PC-3 (cell line): Measurements from ENCODE around the gene BEND5. TPM values are rescaled to one million over a fixed set of nuclear protein-coding genes. Genes with fewer than 3 reads are reported as not detected.

Experiments used
- ATAC-seq: fragments of 200-7000 bp; cut with Tn5 transposase; 2 replicates; pipeline ENCODE4 v1.9.1; 2020; ENCODE audit warnings: mild to moderate bottlenecking, moderate library complexity
- BruUV-seq: library from RNA; stranded (reverse); fragments of 400-500 nt; replicated peaks from 2 replicates; lab custom pipeline; 2021; lab: Mats Ljungman, UMichigan
- CTCF ChIA-PET: fragments of 300-600 bp; sonication (Branson Sonifier 250); formaldehyde crosslinking; loops from one replicate; lab custom pipeline; 2022; ENCODE audit warnings: antibody characterized with exemption; lab: Charles Lee
- POLR2A ChIA-PET: fragments of 300-600 bp; sonication (Branson Sonifier 250); formaldehyde crosslinking; loops from one replicate; lab custom pipeline; 2022; ENCODE audit warnings: antibody characterized with exemption; ENCODE audit not compliant: unreplicated experiment; lab: Charles Lee
- DNase-seq: peaks from one replicate; pipeline ENCODE4 v3.0.0-alpha.2; 2015
- H2AFZ ChIP-seq: fragments of 300-600 bp; sonication (generic); 2 replicates; pipeline ENCODE4 v1.6.0; 2016; ENCODE audit warnings: antibody characterized with exemption, low read length
- H3F3A ChIP-seq: fragments of 300-600 bp; sonication (generic); one replicate; pipeline ENCODE4 v1.6.0; 2017; ENCODE audit warnings: antibody characterized with exemption, low read length, control low read depth, mild to moderate bottlenecking; ENCODE audit not compliant: unreplicated experiment
- H3K27ac ChIP-seq: fragments of 300-600 bp; sonication (generic); 2 replicates; pipeline ENCODE4 v1.5.1; 2016; ENCODE audit warnings: mild to moderate bottlenecking, low read length
- H3K27me3 ChIP-seq: fragments of 300-600 bp; sonication (generic); 2 replicates; pipeline ENCODE4 v1.6.1; 2016; ENCODE audit warnings: low read length, mixed read lengths
- H3K36me3 ChIP-seq: fragments of 300-600 bp; sonication (generic); 2 replicates; pipeline ENCODE4 v1.6.1; 2016; ENCODE audit warnings: low read depth, mixed run types, low read length, mixed read lengths
- H3K4me1 ChIP-seq: fragments of 300-600 bp; sonication (generic); 2 replicates; pipeline ENCODE4 v1.5.1; 2016; ENCODE audit warnings: low read length; ENCODE audit not compliant: insufficient read depth
- H3K4me2 ChIP-seq: fragments of 300-600 bp; sonication (generic); 2 replicates; pipeline ENCODE4 v1.6.0; 2016; ENCODE audit warnings: low read length
- H3K4me3 ChIP-seq: fragments of 300-600 bp; sonication (generic); 2 replicates; pipeline ENCODE4 v1.5.1; 2016; ENCODE audit warnings: mild to moderate bottlenecking, low read length, mixed read lengths
- H3K79me2 ChIP-seq: fragments of 300-600 bp; sonication (generic); 2 replicates; pipeline ENCODE4 v1.6.1; 2017; ENCODE audit warnings: low read length, mixed read lengths
- H3K9ac ChIP-seq: fragments of 300-600 bp; sonication (generic); 2 replicates; pipeline ENCODE4 v1.6.0; 2016; ENCODE audit warnings: mild to moderate bottlenecking, low read length
- H3K9me2 ChIP-seq: fragments of 300-600 bp; sonication (generic); replicated peaks from 2 replicates; pipeline ENCODE4 v1.6.1; 2016; ENCODE audit warnings: mixed run types, low read length, mixed read lengths
- H3K9me3 ChIP-seq: fragments of 300-600 bp; sonication (generic); 2 replicates; pipeline ENCODE4 v1.6.1; 2016; ENCODE audit warnings: low read length, mixed read lengths
- H4K20me1 ChIP-seq: fragments of 300-600 bp; sonication (generic); 2 replicates; pipeline ENCODE4 v1.6.1; 2016; ENCODE audit warnings: low read length, mixed read lengths
- EZH2 ChIP-seq: fragments of 300-600 bp; sonication (generic); IDR thresholded peaks from one replicate; pipeline ENCODE4 v1.6.1; 2017; ENCODE audit warnings: antibody characterized with exemption, mild to moderate bottlenecking, low read length; ENCODE audit not compliant: unreplicated experiment
- EZH2phosphoT487 ChIP-seq: fragments of 300-600 bp; sonication (generic); IDR thresholded peaks from 2 replicates; pipeline ENCODE4 v1.6.1; 2018; ENCODE audit warnings: mild to moderate bottlenecking, antibody characterized with exemption, low read length, borderline replicate concordance
- intact Hi-C: fragments of 100-400 bp; cut with micrococcal nuclease; formaldehyde crosslinking; loops from 2 replicates; pipeline ENCODE4 v1.9.0; 2023
- total RNA-seq: library from RNA; depleted of rRNA; stranded (reverse); fragments of >200 nt; gene quantifications from 2 replicates; pipeline ENCODE4 v1.2.3, GENCODE V29; 2014
- TF ChIP-seq, protein P1 (sequence below): fragments of 300-600 bp; sonication (generic); conservative IDR thresholded peaks from 2 replicates; pipeline ENCODE4 v1.5.1; 2017; ENCODE audit warnings: antibody characterized with exemption, low read depth, mild to moderate bottlenecking, low read length

The BEND5 gene
- total RNA-seq, 1 experiment from 2014 or later: 3.1 TPM

DNA sequence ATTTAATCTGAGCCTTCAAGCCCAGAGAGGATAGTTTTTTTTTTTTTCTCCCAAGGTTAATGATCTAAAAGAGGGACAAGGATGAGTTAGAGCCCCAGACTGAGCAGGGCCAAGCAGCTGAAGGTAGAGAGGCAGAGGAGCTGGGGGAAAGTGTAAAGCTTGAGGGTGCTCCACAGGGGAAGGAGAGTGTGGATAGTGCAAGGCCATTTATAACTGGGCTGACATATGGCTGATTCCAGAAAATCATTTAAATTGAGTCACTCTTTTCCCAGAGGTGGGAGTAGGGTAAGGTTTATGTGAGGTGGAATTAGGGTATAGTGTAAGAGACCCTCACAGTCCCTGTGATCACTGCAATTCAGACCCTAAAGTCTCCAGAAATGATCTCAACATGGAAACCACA lies 55.8 kb downstream of the BEND5 start:
- H3K9me3 ChIP-seq: no peaks in the 10 kb centered on the region
- H3K79me2 ChIP-seq: no peaks in the 10 kb centered on the region
- H3K4me3 ChIP-seq: no peak overlapping the region
- no peaks in the 10 kb centered on the region for H3F3A ChIP-seq
- BruUV-seq: no TSS peak
- H3K9ac ChIP-seq: no peak overlapping the region
- no peaks in the 10 kb centered on the region for H4K20me1 ChIP-seq
- H3K27me3 ChIP-seq: peaks cover 10% of the 10 kb centered on the region
- H3K36me3 ChIP-seq: no peaks in the 10 kb centered on the region
- ChIA-PET POLR2A (no interaction called here), CTCF (no interaction called here)
- H3K4me2 ChIP-seq: no peak overlapping the region
- ATAC-seq (no peak), DNase-seq (no peak)
- intact Hi-C loops: no loop called here
- H3K9me2 ChIP-seq: no peaks in the 10 kb centered on the region
- H3K27ac ChIP-seq: no peak overlapping the region
- H2AFZ ChIP-seq: no peak overlapping the region
- TF ChIP-seq EZH2phosphoT487: no peak
- TF ChIP-seq EZH2: no peak
- TF ChIP-seq, protein P1, sequence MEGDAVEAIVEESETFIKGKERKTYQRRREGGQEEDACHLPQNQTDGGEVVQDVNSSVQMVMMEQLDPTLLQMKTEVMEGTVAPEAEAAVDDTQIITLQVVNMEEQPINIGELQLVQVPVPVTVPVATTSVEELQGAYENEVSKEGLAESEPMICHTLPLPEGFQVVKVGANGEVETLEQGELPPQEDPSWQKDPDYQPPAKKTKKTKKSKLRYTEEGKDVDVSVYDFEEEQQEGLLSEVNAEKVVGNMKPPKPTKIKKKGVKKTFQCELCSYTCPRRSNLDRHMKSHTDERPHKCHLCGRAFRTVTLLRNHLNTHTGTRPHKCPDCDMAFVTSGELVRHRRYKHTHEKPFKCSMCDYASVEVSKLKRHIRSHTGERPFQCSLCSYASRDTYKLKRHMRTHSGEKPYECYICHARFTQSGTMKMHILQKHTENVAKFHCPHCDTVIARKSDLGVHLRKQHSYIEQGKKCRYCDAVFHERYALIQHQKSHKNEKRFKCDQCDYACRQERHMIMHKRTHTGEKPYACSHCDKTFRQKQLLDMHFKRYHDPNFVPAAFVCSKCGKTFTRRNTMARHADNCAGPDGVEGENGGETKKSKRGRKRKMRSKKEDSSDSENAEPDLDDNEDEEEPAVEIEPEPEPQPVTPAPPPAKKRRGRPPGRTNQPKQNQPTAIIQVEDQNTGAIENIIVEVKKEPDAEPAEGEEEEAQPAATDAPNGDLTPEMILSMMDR: no peak
- H3K4me1 ChIP-seq: no peaks in the 10 kb centered on the region

DNA sequence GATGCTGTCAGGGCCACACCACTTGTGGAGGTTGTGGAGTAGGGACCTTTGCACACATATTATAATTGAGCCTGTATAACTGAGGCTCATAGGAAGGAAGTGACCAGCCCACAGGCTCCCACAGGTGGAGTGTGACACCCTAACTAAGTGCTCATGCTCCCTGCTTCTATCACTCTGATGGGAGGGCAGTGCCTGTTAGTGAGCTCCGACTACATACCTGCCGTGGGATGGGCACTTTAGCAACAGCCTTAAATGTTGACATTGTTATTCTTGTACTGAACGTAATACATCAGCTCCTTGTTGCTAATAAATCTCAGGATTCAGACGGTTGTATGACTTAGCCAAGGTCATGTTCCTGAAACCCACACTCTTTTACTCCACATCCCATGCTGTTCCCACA lies 58.0 kb downstream of the BEND5 start:
- Histone ChIP-seq H2AFZ (no peak overlapping the region), H3F3A (no peaks in the 10 kb centered on the region), H3K4me2 (no peak overlapping the region), H4K20me1 (no peaks in the 10 kb centered on the region), H3K79me2 (no peaks in the 10 kb centered on the region), H3K27ac (no peak overlapping the region), H3K27me3 (peaks cover 10% of the 10 kb centered on the region), H3K4me1 (no peaks in the 10 kb centered on the region), H3K9me3 (no peaks in the 10 kb centered on the region), H3K4me3 (no peak overlapping the region), H3K9ac (no peak overlapping the region), H3K9me2 (no peaks in the 10 kb centered on the region), H3K36me3 (no peaks in the 10 kb centered on the region)
- BruUV-seq: no TSS peak
- intact Hi-C loops: no loop called here
- DNase-seq (no peak), ATAC-seq (no peak)
- POLR2A ChIA-PET: no interaction called here
- CTCF ChIA-PET: no interaction called here
- TF ChIP-seq EZH2: no peak
- TF ChIP-seq EZH2phosphoT487: no peak
- TF ChIP-seq, protein P1: no peak

DNA sequence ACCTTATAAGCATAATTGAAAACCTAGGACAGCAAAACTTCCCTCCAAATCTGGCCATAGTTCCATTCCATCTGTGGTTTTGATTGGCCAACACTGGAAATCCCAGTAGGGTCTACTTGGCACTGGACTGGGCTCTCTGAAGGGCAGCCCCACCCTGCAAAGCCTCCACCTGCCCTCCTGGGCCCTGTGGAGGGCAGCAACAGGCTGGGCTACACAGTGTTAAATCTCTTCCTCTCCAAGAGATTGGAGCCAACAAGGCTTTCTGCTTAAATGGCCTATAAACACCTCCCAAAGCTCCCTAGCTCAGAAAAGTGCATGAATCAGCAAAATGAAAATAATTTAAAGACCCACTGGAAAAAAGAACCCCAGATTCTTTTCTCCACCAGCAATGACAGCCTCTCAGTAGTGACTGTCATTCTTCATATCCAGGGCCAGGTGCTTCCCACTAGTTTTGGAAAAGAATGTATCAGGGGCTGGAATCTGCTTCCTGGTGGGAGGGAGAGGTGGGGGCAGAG lies 58.5 kb downstream of the BEND5 start:
- Histone ChIP-seq H3K9me3 (no peaks in the 10 kb centered on the region), H3K27me3 (peaks cover 7% of the 10 kb centered on the region), H3K36me3 (no peaks in the 10 kb centered on the region), H3K4me3 (no peak overlapping the region), H3K4me1 (no peaks in the 10 kb centered on the region), H2AFZ (no peak overlapping the region), H4K20me1 (no peaks in the 10 kb centered on the region), H3K27ac (no peak overlapping the region), H3K79me2 (no peaks in the 10 kb centered on the region), H3K9ac (no peak overlapping the region), H3K4me2 (no peak overlapping the region), H3F3A (no peaks in the 10 kb centered on the region), H3K9me2 (no peaks in the 10 kb centered on the region)
- POLR2A ChIA-PET: no interaction called here
- TF ChIP-seq, protein P1: no peak
- TF ChIP-seq EZH2phosphoT487: no peak
- TF ChIP-seq EZH2: no peak
- ATAC-seq (no peak), DNase-seq (no peak)
- no TSS peak for BruUV-seq
- CTCF ChIA-PET: no interaction called here
- intact Hi-C loops: no loop called here
